Neural cell (in vitro differentiated cells): ENCODE data around the gene CABP5. TPM values are rescaled to one million over a fixed set of nuclear protein-coding genes. Genes with fewer than 3 reads are reported as not detected.

Experiments
- H2AFZ ChIP-seq: fragments of 200-600, 300-800 bp; sonication (generic), shearing (Covaris generic); 2 replicates; pipeline ENCODE4 v1.6.0; 2014; ENCODE audit warnings: low read depth, mild to moderate bottlenecking, antibody characterized with exemption, low read length, moderate library complexity
- H3F3A ChIP-seq: fragments of 200-600 bp; shearing (Covaris generic); 2 replicates; pipeline ENCODE4 v1.6.1; 2016; ENCODE audit warnings: mild to moderate bottlenecking, moderate library complexity, mixed read lengths, antibody characterized with exemption, low read length; ENCODE audit not compliant: insufficient read depth, poor library complexity, severe bottlenecking
- H3K27ac ChIP-seq: fragments of 200-600, 300-800 bp; sonication (generic), shearing (Covaris generic); 2 replicates; pipeline ENCODE4 v1.5.1; 2014; ENCODE audit warnings: mild to moderate bottlenecking, low read length, moderate library complexity
- H3K27me3 ChIP-seq: fragments of 300-800, 200-600 bp; sonication (generic), shearing (Covaris generic); 2 replicates; pipeline ENCODE4 v1.6.0; 2014; ENCODE audit warnings: mild to moderate bottlenecking, low read depth, low read length, moderate library complexity; ENCODE audit not compliant: insufficient read depth
- H3K36me3 ChIP-seq: fragments of 300-800, 200-600 bp; sonication (generic), shearing (Covaris generic); 2 replicates; pipeline ENCODE4 v1.5.1; 2014; ENCODE audit warnings: mild to moderate bottlenecking, antibody characterized with exemption, low read length, moderate library complexity; ENCODE audit not compliant: insufficient read depth
- H3K4me2 ChIP-seq: fragments of 300-800, 200-600 bp; sonication (generic), shearing (Covaris generic); 2 replicates; pipeline ENCODE4 v1.6.0; 2014; ENCODE audit warnings: mild to moderate bottlenecking, low read length
- H3K4me3 ChIP-seq: fragments of 300-800, 200-600 bp; sonication (generic), shearing (Covaris generic); 2 replicates; pipeline ENCODE4 v1.5.1; 2014; ENCODE audit warnings: mild to moderate bottlenecking, low read length, moderate library complexity
- H3K79me2 ChIP-seq: fragments of 200-600 bp; shearing (Covaris generic); replicated peaks from 2 replicates; pipeline ENCODE4 v1.6.0; 2014; ENCODE audit warnings: mild to moderate bottlenecking, low read length, moderate library complexity; ENCODE audit not compliant: insufficient read depth
- H3K9ac ChIP-seq: fragments of 300-800, 200-600 bp; sonication (generic), shearing (Covaris generic); 2 replicates; pipeline ENCODE4 v1.6.1; 2016; ENCODE audit warnings: mild to moderate bottlenecking, low read length, mixed read lengths
- H3K9me2 ChIP-seq: fragments of 200-600 bp; shearing (Covaris generic); 2 replicates; pipeline ENCODE4 v1.6.1; 2016; ENCODE audit warnings: mild to moderate bottlenecking, low read length, mixed read lengths; ENCODE audit not compliant: insufficient read depth
- H3K9me3 ChIP-seq: fragments of 200-600, 300-800 bp; sonication (generic), shearing (Covaris generic); 2 replicates; pipeline ENCODE4 v1.6.1; 2016; ENCODE audit warnings: mild to moderate bottlenecking, mixed run types, low read length, moderate library complexity, mixed read lengths
- H4K20me1 ChIP-seq: fragments of 200-600 bp; shearing (Covaris generic); 2 replicates; pipeline ENCODE4 v1.6.1; 2016; ENCODE audit warnings: mild to moderate bottlenecking, mixed run types; ENCODE audit not compliant: insufficient read depth
- CTCF ChIP-seq: fragments of 450-650 bp; IDR thresholded peaks from 2 replicates; pipeline ENCODE4 v1.5.1; 2014; ENCODE audit warnings: antibody characterized with exemption, mild to moderate bottlenecking, moderate library complexity; ENCODE audit not compliant: poor library complexity, severe bottlenecking
- EP300 ChIP-seq: fragments of 450-650 bp; conservative IDR thresholded peaks from 2 replicates; pipeline ENCODE4 v1.6.1; 2014; ENCODE audit warnings: antibody characterized with exemption, mild to moderate bottlenecking, moderate library complexity; ENCODE audit not compliant: poor library complexity, severe bottlenecking
- EZH2 ChIP-seq: fragments of 200-600, 300-800 bp; shearing (Covaris generic), sonication (generic); IDR thresholded peaks from 2 replicates; pipeline ENCODE4 v1.6.1; 2014; ENCODE audit warnings: antibody characterized with exemption, low read length, borderline replicate concordance, mild to moderate bottlenecking; ENCODE audit not compliant: insufficient read depth, poor library complexity, severe bottlenecking
- MXI1 ChIP-seq: fragments of 450-650 bp; conservative IDR thresholded peaks from 2 replicates; pipeline ENCODE4 v1.6.1; 2014; ENCODE audit warnings: antibody characterized with exemption, mild to moderate bottlenecking; ENCODE audit not compliant: poor library complexity, severe bottlenecking
- POLR2AphosphoS5 ChIP-seq: IDR thresholded peaks from 2 replicates; pipeline ENCODE4 v1.6.1; 2012
- RAD21 ChIP-seq: fragments of 450-650 bp; conservative IDR thresholded peaks from 2 replicates; pipeline ENCODE4 v1.6.1; 2014; ENCODE audit warnings: antibody characterized with exemption, mild to moderate bottlenecking, moderate library complexity
- SMC3 ChIP-seq: fragments of 450-650 bp; conservative IDR thresholded peaks from 2 replicates; pipeline ENCODE4 v1.6.1; 2014; ENCODE audit warnings: antibody characterized with exemption, mild to moderate bottlenecking, moderate library complexity; ENCODE audit not compliant: poor library complexity
- TAF1 ChIP-seq: IDR thresholded peaks from 2 replicates; pipeline ENCODE4 v1.6.1; 2012; ENCODE audit warnings: low read depth
- polyA plus RNA-seq: library from polyadenylated mRNA; depleted of rRNA; stranded (reverse); fragments of >200 nt; gene quantifications from 2 replicates; pipeline ENCODE4 v1.2.3, GENCODE V29; 2014
- TF ChIP-seq, protein P1 (sequence below): IDR thresholded peaks from 2 replicates; pipeline ENCODE4 v1.6.1; 2012; ENCODE audit warnings: borderline replicate concordance

CABP5 gene
- polyA plus RNA-seq, 1 donor from 2014 or later = not detected

DNA sequence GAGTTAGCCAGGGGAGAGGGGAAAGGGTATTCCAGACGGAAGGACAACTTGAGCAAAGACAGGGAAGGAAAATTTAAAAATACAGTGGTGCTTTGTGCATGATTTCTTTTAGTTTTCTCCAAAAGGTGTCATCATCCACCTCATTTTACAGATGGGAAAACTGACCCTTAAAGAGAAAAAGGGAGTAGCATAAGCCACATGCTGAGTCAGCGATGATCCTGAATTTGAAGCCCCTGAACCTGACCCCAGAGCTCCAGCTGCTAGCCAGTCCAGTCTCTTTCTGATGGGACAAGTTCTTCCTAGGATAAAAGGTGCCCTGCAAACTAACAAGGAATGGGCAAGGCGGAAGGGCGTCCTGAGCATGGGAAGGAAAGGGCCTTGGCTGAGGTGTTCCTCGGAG is 10.3 kb downstream of the CABP5 start:
- no peak for TF ChIP-seq RAD21
- TF ChIP-seq EZH2 = no peak
- no peak for TF ChIP-seq EP300
- no peak for TF ChIP-seq POLR2AphosphoS5
- no peak for TF ChIP-seq TAF1
- TF ChIP-seq CTCF = no peak
- TF ChIP-seq, protein P1, sequence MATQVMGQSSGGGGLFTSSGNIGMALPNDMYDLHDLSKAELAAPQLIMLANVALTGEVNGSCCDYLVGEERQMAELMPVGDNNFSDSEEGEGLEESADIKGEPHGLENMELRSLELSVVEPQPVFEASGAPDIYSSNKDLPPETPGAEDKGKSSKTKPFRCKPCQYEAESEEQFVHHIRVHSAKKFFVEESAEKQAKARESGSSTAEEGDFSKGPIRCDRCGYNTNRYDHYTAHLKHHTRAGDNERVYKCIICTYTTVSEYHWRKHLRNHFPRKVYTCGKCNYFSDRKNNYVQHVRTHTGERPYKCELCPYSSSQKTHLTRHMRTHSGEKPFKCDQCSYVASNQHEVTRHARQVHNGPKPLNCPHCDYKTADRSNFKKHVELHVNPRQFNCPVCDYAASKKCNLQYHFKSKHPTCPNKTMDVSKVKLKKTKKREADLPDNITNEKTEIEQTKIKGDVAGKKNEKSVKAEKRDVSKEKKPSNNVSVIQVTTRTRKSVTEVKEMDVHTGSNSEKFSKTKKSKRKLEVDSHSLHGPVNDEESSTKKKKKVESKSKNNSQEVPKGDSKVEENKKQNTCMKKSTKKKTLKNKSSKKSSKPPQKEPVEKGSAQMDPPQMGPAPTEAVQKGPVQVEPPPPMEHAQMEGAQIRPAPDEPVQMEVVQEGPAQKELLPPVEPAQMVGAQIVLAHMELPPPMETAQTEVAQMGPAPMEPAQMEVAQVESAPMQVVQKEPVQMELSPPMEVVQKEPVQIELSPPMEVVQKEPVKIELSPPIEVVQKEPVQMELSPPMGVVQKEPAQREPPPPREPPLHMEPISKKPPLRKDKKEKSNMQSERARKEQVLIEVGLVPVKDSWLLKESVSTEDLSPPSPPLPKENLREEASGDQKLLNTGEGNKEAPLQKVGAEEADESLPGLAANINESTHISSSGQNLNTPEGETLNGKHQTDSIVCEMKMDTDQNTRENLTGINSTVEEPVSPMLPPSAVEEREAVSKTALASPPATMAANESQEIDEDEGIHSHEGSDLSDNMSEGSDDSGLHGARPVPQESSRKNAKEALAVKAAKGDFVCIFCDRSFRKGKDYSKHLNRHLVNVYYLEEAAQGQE = no peak
- no peak for TF ChIP-seq MXI1
- TF ChIP-seq SMC3 = no peak
- no peak overlapping the region for H2AFZ ChIP-seq

GRCh38 chr19:48030073-48030472 is 13.8 kb downstream of the CABP5 start:
- no peak overlapping the region for H3K4me2 ChIP-seq
- H3K9me2 ChIP-seq = no peaks in the 10 kb centered on the region
- no peak overlapping the region for H2AFZ ChIP-seq
- TF ChIP-seq SMC3 (no peak), EP300 (no peak), POLR2AphosphoS5 (no peak), TAF1 (no peak), EZH2 (no peak)
- TF ChIP-seq, protein P1 = no peak
- no peaks in the 10 kb centered on the region for H3K27me3 ChIP-seq
- H3F3A ChIP-seq = no peaks in the 10 kb centered on the region
- H3K36me3 ChIP-seq = no peaks in the 10 kb centered on the region
- H3K4me3 ChIP-seq = no peak overlapping the region
- no peak overlapping the region for H3K27ac ChIP-seq
- no peaks in the 10 kb centered on the region for H4K20me1 ChIP-seq
- H3K9me3 ChIP-seq = no peaks in the 10 kb centered on the region
- H3K79me2 ChIP-seq = no peaks in the 10 kb centered on the region
- H3K9ac ChIP-seq = no peak overlapping the region

More for the DNA sequence above, 10.3 kb downstream of the CABP5 start:
- Histone ChIP-seq H3K4me3 (no peak overlapping the region), H4K20me1 (no peaks in the 10 kb centered on the region), H3K27ac (no peak overlapping the region), H3F3A (no peaks in the 10 kb centered on the region), H3K9ac (no peak overlapping the region), H3K27me3 (no peaks in the 10 kb centered on the region), H3K4me2 (no peak overlapping the region), H3K36me3 (no peaks in the 10 kb centered on the region), H3K79me2 (no peaks in the 10 kb centered on the region), H3K9me2 (no peaks in the 10 kb centered on the region), H3K9me3 (no peaks in the 10 kb centered on the region)
